ENCODE results near the gene KIAA0930. TPM values are rescaled to one million over a fixed set of nuclear protein-coding genes. Genes with fewer than 3 reads are reported as not detected.

The KIAA0930 gene
- total RNA-seq, 1 experiment from 2014 or later = 55.5 TPM

DNA sequence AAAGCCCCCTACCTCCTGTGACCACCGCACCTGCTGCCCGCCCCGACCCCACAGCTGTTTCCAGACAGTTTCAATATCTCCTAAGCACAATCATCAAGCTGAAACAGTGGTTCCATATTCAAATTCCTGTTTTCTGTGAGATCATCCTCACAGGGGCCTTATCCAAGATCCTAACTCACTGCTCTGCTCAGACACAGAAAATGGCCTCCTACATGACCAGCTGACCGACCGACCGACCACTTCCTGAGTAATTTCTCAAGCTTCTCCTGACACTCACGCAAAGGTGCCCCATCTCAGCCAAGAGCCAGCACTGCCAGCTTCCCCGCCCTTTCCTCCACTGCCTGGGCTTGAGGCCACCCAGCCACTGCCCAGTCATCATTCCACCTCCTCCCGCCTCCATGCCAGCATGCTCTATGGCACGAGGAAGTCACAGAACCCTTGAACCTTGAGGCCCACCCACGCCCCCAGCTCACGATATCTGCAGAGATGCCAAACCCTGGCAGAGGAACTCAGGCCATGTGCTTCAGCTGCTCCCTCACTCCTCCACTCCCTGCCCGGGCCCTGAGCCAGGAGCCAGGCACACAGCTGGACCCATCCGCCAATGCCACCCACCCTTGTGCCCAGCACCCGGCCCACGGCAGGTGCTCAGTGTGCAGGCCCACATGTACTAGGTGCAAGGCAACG lies 14.0 kb downstream of the KIAA0930 start:
- intact Hi-C loops (cut with micrococcal nuclease; ENCODE audit: unreplicated experiment) = no loop called here
- ChIA-PET CTCF (no interaction called here), POLR2A (ENCODE audit: unreplicated experiment) (no interaction called here)
- H3F3A ChIP-seq (ENCODE audit: insufficient read depth, low read depth) = no peaks in the 10 kb centered on the region
- no peak overlapping the region for H2AFZ ChIP-seq
- no peak for TF ChIP-seq CTCF (conservative IDR thresholded peaks at IDR 0.05)
- TF ChIP-seq EZH2 (IDR thresholded peaks at IDR 0.05; ENCODE audit: low read depth) = no peak
- H3K4me2 ChIP-seq = no peak overlapping the region
- no peak overlapping the region for H3K4me3 ChIP-seq
- no peaks in the 10 kb centered on the region for H3K9me3 ChIP-seq (ENCODE audit: insufficient read depth, low read depth)
- no peaks in the 10 kb centered on the region for H3K36me3 ChIP-seq (ENCODE audit: low read depth)
- H3K79me2 ChIP-seq (ENCODE audit: low read depth) = no peaks in the 10 kb centered on the region
- no TSS peak for BruUV-seq (replicated peaks)
- no peaks in the 10 kb centered on the region for H3K4me1 ChIP-seq (replicated peaks; ENCODE audit: insufficient read depth)
- no peak overlapping the region for H3K27ac ChIP-seq
- H3K27me3 ChIP-seq (ENCODE audit: insufficient read depth, low read depth) = no peaks in the 10 kb centered on the region
- no peaks in the 10 kb centered on the region; the same call in 1 of the 2 replicates for H4K20me1 ChIP-seq (ENCODE audit: insufficient read depth)
- no peaks in the 10 kb centered on the region for H3K9me2 ChIP-seq (ENCODE audit: insufficient read depth)
- peak in 1 of 2 experiments; percentile 41 for DNase-seq

- Histone ChIP-seq H3K4me1 (replicated peaks; ENCODE audit: insufficient read depth) (no peaks in the 10 kb centered on the region), H2AFZ (no peak overlapping the region), H3K27ac (no peak overlapping the region), H3K4me3 (no peak overlapping the region), H4K20me1 (ENCODE audit: insufficient read depth) (no peaks in the 10 kb centered on the region; the same call in 1 of the 2 replicates), H3K36me3 (ENCODE audit: low read depth) (no peaks in the 10 kb centered on the region), H3K79me2 (ENCODE audit: low read depth) (no peaks in the 10 kb centered on the region), H3K9me2 (ENCODE audit: insufficient read depth) (no peaks in the 10 kb centered on the region), H3F3A (ENCODE audit: insufficient read depth, low read depth) (no peaks in the 10 kb centered on the region), H3K27me3 (ENCODE audit: insufficient read depth, low read depth) (no peaks in the 10 kb centered on the region), H3K9me3 (ENCODE audit: insufficient read depth, low read depth) (no peaks in the 10 kb centered on the region), H3K4me2 (no peak overlapping the region)
- TF ChIP-seq CTCF (conservative IDR thresholded peaks at IDR 0.05) (no peak), EZH2 (IDR thresholded peaks at IDR 0.05; ENCODE audit: low read depth) (no peak)
- CTCF ChIA-PET = interaction anchor here (0.6 kb wide), 1 partner anchor 151 kb away, joined by 8 read pairs; no protein-coding TSS in a partner anchor
- no peak for DNase-seq
- POLR2A ChIA-PET (ENCODE audit: unreplicated experiment) = no interaction called here
- no TSS peak for BruUV-seq (replicated peaks)
- intact Hi-C loops (cut with micrococcal nuclease; ENCODE audit: unreplicated experiment) = no loop called here
Measured at GRCh38 chr22:45225732-45226502, 14.8 kb downstream of the KIAA0930 start.

DNA sequence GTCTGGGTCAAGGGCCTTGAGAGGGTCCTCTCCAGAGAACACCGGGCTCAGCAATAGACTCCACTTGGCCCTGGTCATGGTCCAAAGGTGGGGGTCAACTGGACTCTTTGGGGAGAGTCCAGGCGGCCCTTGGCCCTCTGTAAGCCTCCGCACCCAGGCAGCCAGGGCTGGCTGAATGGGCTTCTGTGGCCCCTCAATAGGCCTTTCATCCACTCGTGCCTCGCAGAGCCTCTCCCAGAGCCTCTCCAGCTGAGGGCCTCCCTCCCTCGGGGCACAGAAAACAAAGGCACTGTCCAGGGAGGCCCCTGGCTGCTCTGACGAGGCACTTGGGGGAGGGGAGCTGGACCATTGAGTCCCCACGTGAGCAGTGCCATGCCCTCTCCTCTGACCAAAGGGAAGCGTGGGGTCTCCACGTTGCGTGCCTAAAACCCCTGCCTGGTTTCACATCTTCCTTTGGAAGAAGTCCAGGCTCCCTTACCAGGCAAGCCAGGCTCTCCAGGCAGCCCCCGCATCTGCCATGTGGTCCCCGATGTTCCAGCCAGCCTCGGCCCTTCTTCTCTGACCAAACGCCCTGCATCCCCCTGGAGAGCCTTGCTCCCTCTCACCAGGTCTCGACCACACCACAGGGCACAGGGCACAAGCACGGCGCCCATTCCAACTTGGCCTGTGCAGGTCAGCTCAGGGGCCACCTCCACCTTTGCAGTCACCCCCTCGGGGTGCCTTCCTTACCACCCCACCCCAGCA lies 15.5 kb downstream of the KIAA0930 start:
- no TSS peak for BruUV-seq (replicated peaks)
- H3K27me3 ChIP-seq (ENCODE audit: insufficient read depth, low read depth) = no peaks in the 10 kb centered on the region
- ChIA-PET CTCF (interaction anchor here (0.6 kb wide), 1 partner anchor 152 kb away, joined by 8 read pairs; no protein-coding TSS in a partner anchor), POLR2A (ENCODE audit: unreplicated experiment) (no interaction called here)
- DNase-seq = no peak
- H3K79me2 ChIP-seq (ENCODE audit: low read depth) = no peaks in the 10 kb centered on the region
- H3K9me2 ChIP-seq (ENCODE audit: insufficient read depth) = no peaks in the 10 kb centered on the region
- H3K4me3 ChIP-seq = no peak overlapping the region
- no peaks in the 10 kb centered on the region for H3K4me1 ChIP-seq (replicated peaks; ENCODE audit: insufficient read depth)
- intact Hi-C loops (cut with micrococcal nuclease; ENCODE audit: unreplicated experiment) = no loop called here
- H3K4me2 ChIP-seq = no peak overlapping the region
- H3F3A ChIP-seq (ENCODE audit: insufficient read depth, low read depth) = no peaks in the 10 kb centered on the region
- H3K36me3 ChIP-seq (ENCODE audit: low read depth) = no peaks in the 10 kb centered on the region
- no peak overlapping the region for H2AFZ ChIP-seq
- H4K20me1 ChIP-seq (ENCODE audit: insufficient read depth) = no peaks in the 10 kb centered on the region; the same call in 1 of the 2 replicates
- no peaks in the 10 kb centered on the region for H3K9me3 ChIP-seq (ENCODE audit: insufficient read depth, low read depth)
- H3K27ac ChIP-seq = no peak overlapping the region
- TF ChIP-seq CTCF (conservative IDR thresholded peaks at IDR 0.05) = no peak
- no peak for TF ChIP-seq EZH2 (IDR thresholded peaks at IDR 0.05; ENCODE audit: low read depth)

All from PC-9 (cell line).